ENCODE measurements around the gene TOGARAM2. TPM values are rescaled to one million over a fixed set of nuclear protein-coding genes. Genes with fewer than 3 reads are reported as not detected.
A peak's percentile ranks its signal among the peaks of the same experiment; 100 is the strongest.

TOGARAM2 gene
- total and polyA plus RNA-seq, 2 of the 8 experiments (the other 6 are each of a cell fraction or from before 2014, with no cell fraction given) = 0.42 to 1.4 TPM

DNA sequence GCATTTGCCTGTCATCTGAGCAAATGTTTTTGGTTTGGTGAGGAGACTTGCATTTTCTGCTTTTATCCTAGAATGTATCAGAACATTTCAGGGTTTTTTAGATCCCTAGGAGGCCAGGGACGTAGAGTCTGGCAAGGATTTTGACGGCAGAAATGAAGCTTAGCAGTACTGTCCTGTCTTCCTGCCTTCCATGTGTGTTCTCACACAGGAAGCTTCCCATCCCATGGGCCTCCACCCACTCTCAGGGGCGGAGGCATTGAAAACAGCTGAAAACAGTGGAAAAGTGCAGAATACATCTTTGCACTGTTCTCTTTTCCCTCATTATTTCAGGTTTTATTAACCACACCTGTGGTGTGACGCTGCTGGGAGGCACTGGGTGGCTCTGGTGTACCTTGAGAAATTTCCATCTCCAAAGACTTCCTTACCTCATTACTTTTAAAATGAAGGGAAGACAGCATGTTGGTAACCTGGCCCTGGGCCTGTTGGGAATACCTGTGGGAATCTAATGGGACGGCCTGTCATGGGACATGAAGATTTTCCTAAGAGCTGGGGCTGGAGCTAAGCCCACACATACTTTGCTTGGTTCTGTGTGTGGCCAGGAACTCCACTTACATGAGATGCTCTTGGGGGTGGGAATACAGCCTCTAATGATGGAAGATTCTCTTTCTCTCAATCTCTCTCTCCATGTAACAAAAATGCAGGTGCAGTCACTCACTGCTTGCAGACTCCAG is 72.7 kb downstream of the TOGARAM2 start (continued):
- TF ChIP-seq RAD21 (IDR thresholded peaks at IDR 0.05 in 1 of 2, conservative IDR thresholded peaks at IDR 0.05 in 1 of 2; ENCODE audit: low read depth in 2 of 2, low read length in 2 of 2) (peak; percentile 47 to 54), SRF (IDR thresholded peaks at IDR 0.05; ENCODE audit: low read depth, low read length) (no peak), POLR2AphosphoS5 (IDR thresholded peaks at IDR 0.05; ENCODE audit: low read depth, low read length) (no peak)

All from H1 (cell line).